H1 (cell line): ENCODE measurements around the gene PAOX. TPM values are rescaled to one million over a fixed set of nuclear protein-coding genes. Genes with fewer than 3 reads are reported as not detected.

Experiments
- BACH1 ChIP-seq: IDR thresholded peaks from 2 replicates; pipeline ENCODE4 v1.6.1; 2012; ENCODE audit warnings: low read length, improper control_type of control experiment
- CHD1 ChIP-seq: IDR thresholded peaks from 2 replicates; pipeline ENCODE4 v1.6.1; 2012; ENCODE audit warnings: low read depth, low read length, improper control_type of control experiment
- EP300 ChIP-seq, 2 experiments: IDR thresholded peaks; 1 replicate in 1 of 2; 2 replicates in 1 of 2; pipeline ENCODE4 v1.6.1; 2011 to 2012; ENCODE audit warnings: low read depth in 2 of 2, low read length in 2 of 2, mild to moderate bottlenecking in 2 of 2, borderline replicate concordance in 1 of 2, inconsistent platforms in 1 of 2, moderate library complexity in 1 of 2
- POLR2A ChIP-seq, 2 experiments: IDR thresholded peaks; 1 replicate in 1 of 2; 2 replicates in 1 of 2; pipeline ENCODE4 v1.6.1; 2011; ENCODE audit warnings: low read depth in 2 of 2, low read length in 2 of 2, mild to moderate bottlenecking in 2 of 2; ENCODE audit errors: control extremely low read depth in 1 of 2
- POLR2AphosphoS5 ChIP-seq: IDR thresholded peaks from 2 replicates; pipeline ENCODE4 v1.6.1; 2011; ENCODE audit warnings: low read depth, low read length
- RAD21 ChIP-seq, 2 experiments: IDR thresholded peaks in 1 of 2; conservative IDR thresholded peaks in 1 of 2; 2 replicates each; pipeline ENCODE4 v1.6.1; 2011; ENCODE audit warnings: low read depth in 2 of 2, low read length in 2 of 2, improper control_type of control experiment in 1 of 2, inconsistent platforms in 1 of 2, mild to moderate bottlenecking in 1 of 2, moderate library complexity in 1 of 2
- polyA plus RNA-seq, 7 experiments: library from polyadenylated mRNA; depleted of rRNA in 3 of 7; stranded (reverse) in 5 of 7; unstranded in 2 of 7; fragments of >200 nt in 5 of 7; fragments of 200-250 nt in 2 of 7; gene quantifications; 1 replicate in 5 of 7; 2 replicates in 1 of 7; 4 replicates in 1 of 7; pipeline versions ENCODE4 v1.2.1 to v1.2.3, GENCODE V29; 2011 to 2013; ENCODE audit warnings: missing spikeins in 2 of 7, mixed read lengths in 2 of 7
- total RNA-seq: library from RNA; stranded (reverse); fragmentation: NEBNext Ultra II Directional; extraction: Animal tissue kit (Norgen Biotek cat#: 25700); gene quantifications from 2 replicates; pipeline ENCODE4 v1.2.1, GENCODE V29; 2021
- TF ChIP-seq, protein P1 (sequence below): IDR thresholded peaks from 2 replicates; pipeline ENCODE4 v1.6.1; 2012; ENCODE audit warnings: inconsistent platforms
- TF ChIP-seq, protein P2 (sequence below): fragments of 300-600 bp; sonication (generic); IDR thresholded peaks from 2 replicates; pipeline ENCODE4 v1.7.1; 2012; ENCODE audit warnings: low read length, moderate library complexity, mild to moderate bottlenecking, inconsistent platforms; ENCODE audit not compliant: insufficient replicate concordance
- TF ChIP-seq, protein P3 (sequence below): IDR thresholded peaks from 2 replicates; pipeline ENCODE4 v1.6.1; 2011; ENCODE audit warnings: low read depth, mild to moderate bottlenecking, low read length; ENCODE audit not compliant: insufficient read depth

Gene PAOX
- total and polyA plus RNA-seq, 2 of the 8 experiments (the other 6 are each of a cell fraction or from before 2014, with no cell fraction given): 3.7 to 4.3 TPM

DNA sequence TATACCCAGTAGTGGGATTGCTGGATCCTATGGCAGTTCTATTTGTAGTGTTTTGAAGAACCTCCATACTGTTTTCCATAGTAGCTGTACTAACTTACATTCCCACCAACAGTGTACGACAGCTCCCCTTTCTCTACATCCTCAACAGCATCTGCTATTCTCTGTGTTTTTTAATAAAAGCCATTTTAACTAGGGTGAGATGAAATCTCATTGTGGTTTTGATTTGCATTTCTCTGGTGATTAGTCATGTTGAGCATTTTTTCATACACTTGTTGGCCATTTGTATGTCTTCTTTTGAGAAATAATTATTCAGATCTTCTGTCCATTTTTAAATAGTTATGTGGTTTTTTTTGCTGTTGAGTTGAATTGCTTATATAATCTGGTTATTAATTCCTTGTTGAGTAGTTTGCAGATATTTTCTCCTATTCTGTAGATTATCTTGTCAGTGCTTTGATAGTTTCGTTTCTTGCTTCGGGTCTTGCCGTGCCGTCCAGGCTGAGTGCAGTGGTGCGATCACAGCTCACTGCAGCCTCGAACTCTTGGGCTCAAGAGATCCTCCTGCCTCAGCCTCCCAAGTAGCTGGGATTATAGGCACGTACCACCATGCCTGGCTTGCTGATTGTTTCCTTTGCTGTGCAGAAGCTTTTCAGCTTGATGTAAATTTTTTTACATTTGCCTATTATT, 26.9 kb downstream of the PAOX start (continued):
- TF ChIP-seq EP300 (IDR thresholded peaks at IDR 0.05; ENCODE audit: borderline replicate concordance in 1 of 2, low read depth in 2 of 2, low read length in 2 of 2) (no peak), RAD21 (IDR thresholded peaks at IDR 0.05 in 1 of 2, conservative IDR thresholded peaks at IDR 0.05 in 1 of 2; ENCODE audit: low read depth in 2 of 2, low read length in 2 of 2) (no peak), BACH1 (no peak), POLR2AphosphoS5 (no peak), POLR2A (IDR thresholded peaks at IDR 0.05; ENCODE audit: control extremely low read depth in 1 of 2, low read depth in 2 of 2, low read length in 2 of 2) (no peak), CHD1 (no peak)
- TF ChIP-seq, protein P1, sequence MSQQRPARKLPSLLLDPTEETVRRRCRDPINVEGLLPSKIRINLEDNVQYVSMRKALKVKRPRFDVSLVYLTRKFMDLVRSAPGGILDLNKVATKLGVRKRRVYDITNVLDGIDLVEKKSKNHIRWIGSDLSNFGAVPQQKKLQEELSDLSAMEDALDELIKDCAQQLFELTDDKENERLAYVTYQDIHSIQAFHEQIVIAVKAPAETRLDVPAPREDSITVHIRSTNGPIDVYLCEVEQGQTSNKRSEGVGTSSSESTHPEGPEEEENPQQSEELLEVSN: no peak
- TF ChIP-seq, protein P2, sequence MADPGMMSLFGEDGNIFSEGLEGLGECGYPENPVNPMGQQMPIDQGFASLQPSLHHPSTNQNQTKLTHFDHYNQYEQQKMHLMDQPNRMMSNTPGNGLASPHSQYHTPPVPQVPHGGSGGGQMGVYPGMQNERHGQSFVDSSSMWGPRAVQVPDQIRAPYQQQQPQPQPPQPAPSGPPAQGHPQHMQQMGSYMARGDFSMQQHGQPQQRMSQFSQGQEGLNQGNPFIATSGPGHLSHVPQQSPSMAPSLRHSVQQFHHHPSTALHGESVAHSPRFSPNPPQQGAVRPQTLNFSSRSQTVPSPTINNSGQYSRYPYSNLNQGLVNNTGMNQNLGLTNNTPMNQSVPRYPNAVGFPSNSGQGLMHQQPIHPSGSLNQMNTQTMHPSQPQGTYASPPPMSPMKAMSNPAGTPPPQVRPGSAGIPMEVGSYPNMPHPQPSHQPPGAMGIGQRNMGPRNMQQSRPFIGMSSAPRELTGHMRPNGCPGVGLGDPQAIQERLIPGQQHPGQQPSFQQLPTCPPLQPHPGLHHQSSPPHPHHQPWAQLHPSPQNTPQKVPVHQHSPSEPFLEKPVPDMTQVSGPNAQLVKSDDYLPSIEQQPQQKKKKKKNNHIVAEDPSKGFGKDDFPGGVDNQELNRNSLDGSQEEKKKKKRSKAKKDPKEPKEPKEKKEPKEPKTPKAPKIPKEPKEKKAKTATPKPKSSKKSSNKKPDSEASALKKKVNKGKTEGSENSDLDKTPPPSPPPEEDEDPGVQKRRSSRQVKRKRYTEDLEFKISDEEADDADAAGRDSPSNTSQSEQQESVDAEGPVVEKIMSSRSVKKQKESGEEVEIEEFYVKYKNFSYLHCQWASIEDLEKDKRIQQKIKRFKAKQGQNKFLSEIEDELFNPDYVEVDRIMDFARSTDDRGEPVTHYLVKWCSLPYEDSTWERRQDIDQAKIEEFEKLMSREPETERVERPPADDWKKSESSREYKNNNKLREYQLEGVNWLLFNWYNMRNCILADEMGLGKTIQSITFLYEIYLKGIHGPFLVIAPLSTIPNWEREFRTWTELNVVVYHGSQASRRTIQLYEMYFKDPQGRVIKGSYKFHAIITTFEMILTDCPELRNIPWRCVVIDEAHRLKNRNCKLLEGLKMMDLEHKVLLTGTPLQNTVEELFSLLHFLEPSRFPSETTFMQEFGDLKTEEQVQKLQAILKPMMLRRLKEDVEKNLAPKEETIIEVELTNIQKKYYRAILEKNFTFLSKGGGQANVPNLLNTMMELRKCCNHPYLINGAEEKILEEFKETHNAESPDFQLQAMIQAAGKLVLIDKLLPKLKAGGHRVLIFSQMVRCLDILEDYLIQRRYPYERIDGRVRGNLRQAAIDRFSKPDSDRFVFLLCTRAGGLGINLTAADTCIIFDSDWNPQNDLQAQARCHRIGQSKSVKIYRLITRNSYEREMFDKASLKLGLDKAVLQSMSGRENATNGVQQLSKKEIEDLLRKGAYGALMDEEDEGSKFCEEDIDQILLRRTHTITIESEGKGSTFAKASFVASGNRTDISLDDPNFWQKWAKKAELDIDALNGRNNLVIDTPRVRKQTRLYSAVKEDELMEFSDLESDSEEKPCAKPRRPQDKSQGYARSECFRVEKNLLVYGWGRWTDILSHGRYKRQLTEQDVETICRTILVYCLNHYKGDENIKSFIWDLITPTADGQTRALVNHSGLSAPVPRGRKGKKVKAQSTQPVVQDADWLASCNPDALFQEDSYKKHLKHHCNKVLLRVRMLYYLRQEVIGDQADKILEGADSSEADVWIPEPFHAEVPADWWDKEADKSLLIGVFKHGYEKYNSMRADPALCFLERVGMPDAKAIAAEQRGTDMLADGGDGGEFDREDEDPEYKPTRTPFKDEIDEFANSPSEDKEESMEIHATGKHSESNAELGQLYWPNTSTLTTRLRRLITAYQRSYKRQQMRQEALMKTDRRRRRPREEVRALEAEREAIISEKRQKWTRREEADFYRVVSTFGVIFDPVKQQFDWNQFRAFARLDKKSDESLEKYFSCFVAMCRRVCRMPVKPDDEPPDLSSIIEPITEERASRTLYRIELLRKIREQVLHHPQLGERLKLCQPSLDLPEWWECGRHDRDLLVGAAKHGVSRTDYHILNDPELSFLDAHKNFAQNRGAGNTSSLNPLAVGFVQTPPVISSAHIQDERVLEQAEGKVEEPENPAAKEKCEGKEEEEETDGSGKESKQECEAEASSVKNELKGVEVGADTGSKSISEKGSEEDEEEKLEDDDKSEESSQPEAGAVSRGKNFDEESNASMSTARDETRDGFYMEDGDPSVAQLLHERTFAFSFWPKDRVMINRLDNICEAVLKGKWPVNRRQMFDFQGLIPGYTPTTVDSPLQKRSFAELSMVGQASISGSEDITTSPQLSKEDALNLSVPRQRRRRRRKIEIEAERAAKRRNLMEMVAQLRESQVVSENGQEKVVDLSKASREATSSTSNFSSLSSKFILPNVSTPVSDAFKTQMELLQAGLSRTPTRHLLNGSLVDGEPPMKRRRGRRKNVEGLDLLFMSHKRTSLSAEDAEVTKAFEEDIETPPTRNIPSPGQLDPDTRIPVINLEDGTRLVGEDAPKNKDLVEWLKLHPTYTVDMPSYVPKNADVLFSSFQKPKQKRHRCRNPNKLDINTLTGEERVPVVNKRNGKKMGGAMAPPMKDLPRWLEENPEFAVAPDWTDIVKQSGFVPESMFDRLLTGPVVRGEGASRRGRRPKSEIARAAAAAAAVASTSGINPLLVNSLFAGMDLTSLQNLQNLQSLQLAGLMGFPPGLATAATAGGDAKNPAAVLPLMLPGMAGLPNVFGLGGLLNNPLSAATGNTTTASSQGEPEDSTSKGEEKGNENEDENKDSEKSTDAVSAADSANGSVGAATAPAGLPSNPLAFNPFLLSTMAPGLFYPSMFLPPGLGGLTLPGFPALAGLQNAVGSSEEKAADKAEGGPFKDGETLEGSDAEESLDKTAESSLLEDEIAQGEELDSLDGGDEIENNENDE: no peak
- TF ChIP-seq, protein P3, sequence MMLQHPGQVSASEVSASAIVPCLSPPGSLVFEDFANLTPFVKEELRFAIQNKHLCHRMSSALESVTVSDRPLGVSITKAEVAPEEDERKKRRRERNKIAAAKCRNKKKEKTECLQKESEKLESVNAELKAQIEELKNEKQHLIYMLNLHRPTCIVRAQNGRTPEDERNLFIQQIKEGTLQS: no peak
